ENCODE data around the gene YEATS4.
"Not testable (repeated sequence)": the region's sequence is repeated elsewhere in the genome, so short reads cannot be mapped to it uniquely, and the experiment has no call there.

DNA sequence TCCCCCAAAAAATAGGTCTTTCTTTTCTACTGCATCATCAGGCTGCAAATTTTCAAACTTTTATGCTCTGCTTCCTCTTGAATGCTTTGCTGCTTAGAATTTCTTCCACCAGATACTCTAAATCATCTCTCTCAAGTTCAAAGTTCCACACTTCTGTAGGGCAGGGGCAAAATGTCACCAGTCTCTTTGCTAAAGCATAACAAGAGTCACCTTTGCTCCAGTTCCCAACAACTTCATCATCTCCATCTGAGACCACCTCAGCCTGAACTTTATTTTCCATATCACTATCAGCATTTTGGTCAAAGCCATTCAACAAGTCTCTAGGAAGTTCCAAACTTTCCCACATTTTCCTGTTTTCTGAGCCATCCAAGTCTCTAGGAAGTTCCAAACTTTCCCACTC is 42.8 kb upstream of the YEATS4 start:
- TF ChIP-seq POLR2A (IDR thresholded peaks at IDR 0.05; ENCODE audit: low read length); GATA1 (IDR thresholded peaks at IDR 0.05; ENCODE audit: low read depth, low read length): not testable (repeated sequence)

All from erythroblast (primary cell).